Prostate gland (tissue), 2 donors: ENCODE results near the gene HNRNPLL.

Experiments used
- CTCF ChIP-seq, 4 experiments: fragments of 200-600 bp in 2 of 4; fragments of 450-650 bp in 2 of 4; sonication (generic) in 2 of 4; IDR thresholded peaks; 1 replicate in 3 of 4; 2 replicates in 1 of 4; pipeline ENCODE4 v1.5.1; 2016 to 2019; ENCODE audit warnings: antibody characterized with exemption in 4 of 4, mild to moderate bottlenecking in 2 of 4, moderate library complexity in 2 of 4
- POLR2A ChIP-seq: fragments of 450-650 bp; IDR thresholded peaks from one replicate; pipeline ENCODE4 v1.6.1; 2016; ENCODE audit warnings: antibody characterized with exemption, mild to moderate bottlenecking
- POLR2AphosphoS5 ChIP-seq: sonication (generic); formaldehyde crosslinking; IDR thresholded peaks from one replicate; pipeline ENCODE4 v1.6.1; 2017; ENCODE audit warnings: antibody characterized with exemption

GRCh38 chr2:38572167-38572566, 30.6 kb downstream of the HNRNPLL start:
- TF ChIP-seq CTCF (IDR thresholded peaks at IDR 0.05) (no peak), POLR2A (no peak), POLR2AphosphoS5 (no peak)
